HuH-7.5 (cell line): ENCODE measurements around the gene MACROD2.
"Not testable (repeated sequence)": the region's sequence is repeated elsewhere in the genome, so short reads cannot be mapped to it uniquely, and the experiment has no call there.

Experiments
- DNase-seq: peaks from one replicate; pipeline ENCODE4 v3.0.0; 2011; ENCODE audit warnings: low spot score

The MACROD2 gene

DNA sequence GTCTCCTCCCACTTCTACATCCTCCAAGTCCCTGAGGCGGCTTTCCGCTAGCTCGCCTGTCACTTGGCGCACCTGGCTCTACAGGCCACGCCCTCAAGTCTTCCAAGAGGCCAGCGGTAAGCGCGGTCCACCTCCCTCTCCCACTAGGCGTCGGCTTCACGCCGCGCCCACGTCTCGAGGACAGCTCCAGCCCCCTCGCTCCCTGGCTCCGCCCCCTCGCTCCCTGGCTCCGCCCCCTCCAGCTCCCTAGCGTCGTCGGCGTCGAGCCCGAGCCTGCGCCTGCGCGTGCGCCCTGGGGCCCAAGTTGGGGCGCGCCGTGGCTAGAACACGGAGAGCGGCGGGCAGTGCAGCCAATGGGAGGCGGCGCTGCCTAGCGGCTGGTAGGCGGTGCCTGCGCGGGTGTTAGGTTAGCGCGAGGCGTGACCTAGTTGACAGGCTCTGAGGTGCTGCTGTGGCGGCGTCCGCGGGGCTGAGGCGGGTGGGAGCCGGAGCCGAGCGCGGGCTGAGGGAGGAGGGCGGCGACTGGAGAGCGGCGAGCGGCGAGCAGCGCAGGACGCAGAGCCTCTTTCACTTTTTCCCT, at the start of gene MACROD2:
Gene MACROD2, plus strand, starts transcription at position 431 of the 580 bp plus-strand sequence.
- peak; percentile 92 for DNase-seq

- no peak for DNase-seq
Measured at GRCh38 chr20:13947719-13948118, 47.6 kb upstream of the MACROD2 start.

GRCh38 chr20:13953227-13953626, 42.1 kb upstream of the MACROD2 start:
- no peak for DNase-seq

GRCh38 chr20:13960119-13960518, 35.2 kb upstream of the MACROD2 start:
- DNase-seq: no peak

DNA sequence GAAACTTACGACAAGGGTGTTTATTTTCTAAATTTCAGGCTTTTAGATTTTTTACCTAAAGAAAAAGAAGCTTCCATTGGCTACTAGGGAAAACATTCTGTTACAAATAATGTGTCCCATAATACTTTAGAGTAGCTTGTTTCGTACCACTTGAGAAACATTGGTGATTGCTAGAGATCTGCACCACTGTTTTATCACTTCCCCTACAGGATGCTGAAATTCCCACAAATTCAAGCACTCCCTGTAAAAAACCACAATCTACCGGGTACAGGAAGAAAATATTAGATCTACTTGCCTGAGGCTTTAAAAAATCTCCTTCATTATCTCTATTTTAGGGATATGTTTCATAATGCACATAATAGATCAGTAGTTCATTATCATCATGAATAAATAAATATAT, 34.8 kb upstream of the MACROD2 start:
- no peak for DNase-seq

GRCh38 chr20:13984211-13984610, 11.1 kb upstream of the MACROD2 start:
- DNase-seq: no peak

DNA sequence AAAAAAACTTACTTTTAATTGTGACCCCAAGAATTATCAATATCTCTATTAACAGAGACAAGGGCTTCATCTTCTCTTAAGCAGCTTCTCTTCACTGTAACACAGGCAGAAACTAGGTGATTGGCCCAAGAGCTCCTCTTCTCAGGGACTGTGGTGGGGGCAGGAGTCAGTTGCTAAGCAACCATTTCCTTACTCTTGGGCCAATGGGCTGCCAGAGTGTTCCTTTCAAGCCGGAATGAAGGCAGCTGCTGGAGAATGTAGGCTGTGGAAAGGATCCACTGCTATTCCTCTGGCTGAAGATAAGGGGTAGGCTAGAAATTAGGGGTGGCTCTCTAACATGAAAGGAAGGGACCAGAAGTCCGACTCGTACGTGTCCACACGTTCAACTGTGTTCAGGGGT, 4.9 kb upstream of the MACROD2 start, which contains the start of gene SEL1L2:
Gene SEL1L2, minus strand, starts transcription at position 150 of the 400 bp plus-strand sequence. Its CDS starts 80 bp downstream, at position 70.
- DNase-seq: no peak

DNA sequence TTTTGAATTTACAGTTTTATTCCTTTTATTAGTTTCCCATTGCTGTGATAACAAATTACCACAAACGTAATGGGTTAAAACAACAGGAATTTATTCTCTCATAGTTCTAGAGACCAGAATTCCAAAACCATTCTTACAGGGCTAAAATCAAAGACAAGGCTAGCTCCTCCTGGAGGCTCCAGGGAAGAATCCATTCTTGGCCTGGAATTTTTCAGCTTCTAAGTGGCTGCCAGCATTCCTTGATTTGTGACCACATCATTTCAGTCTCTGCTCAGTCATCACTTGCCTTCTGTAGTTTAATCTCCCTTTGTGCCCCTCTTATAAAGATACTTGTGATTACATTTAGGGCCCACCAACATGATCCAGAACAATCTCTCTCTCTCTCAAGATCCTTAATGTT, 4.0 kb upstream of the MACROD2 start:
- no peak for DNase-seq

- not testable (repeated sequence) for DNase-seq
Measured at GRCh38 chr20:13991955-13992354, 3.4 kb upstream of the MACROD2 start.

DNA sequence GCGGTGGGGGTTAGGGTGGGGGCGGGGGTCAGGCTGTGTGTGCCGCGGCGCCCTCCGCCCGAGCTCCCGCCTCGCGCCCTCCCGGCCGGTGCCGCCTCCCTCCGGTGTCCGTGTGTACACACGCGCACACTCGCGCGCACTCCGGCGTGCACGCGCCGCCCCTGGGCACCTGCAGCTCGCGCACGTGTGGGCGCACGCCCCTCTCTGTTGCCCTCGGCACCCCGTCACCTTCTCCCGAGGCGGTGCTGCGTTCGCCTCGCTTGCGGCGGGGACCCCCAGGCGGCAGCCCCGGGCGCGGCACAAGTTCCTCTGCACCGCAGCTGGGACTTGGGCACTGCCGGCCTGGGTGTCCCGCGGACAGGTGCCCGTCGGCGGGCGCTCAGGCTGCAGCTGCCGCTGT, 525 bp downstream of the MACROD2 start:
- DNase-seq: peak; percentile 65

DNA sequence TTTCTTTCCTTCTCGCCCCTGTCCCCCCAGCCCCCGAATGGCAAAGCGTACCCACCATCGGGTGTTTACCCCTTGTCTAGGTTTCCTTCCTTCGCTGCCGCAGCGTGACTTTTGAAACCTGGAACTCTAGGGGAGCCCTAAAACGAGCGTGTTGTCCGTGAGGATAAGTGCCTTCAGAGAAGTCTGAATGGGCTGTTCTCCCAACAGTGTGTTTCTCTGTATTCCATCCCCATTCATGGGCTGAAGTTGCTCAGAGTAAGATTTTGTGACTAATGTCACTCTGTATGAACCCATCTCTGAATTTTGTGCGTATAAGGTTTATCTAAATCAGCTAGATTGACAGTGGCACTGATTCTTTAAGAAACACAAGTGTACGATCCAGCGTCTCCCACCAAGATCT, 949 bp downstream of the MACROD2 start:
- DNase-seq: peak; percentile 43

DNA sequence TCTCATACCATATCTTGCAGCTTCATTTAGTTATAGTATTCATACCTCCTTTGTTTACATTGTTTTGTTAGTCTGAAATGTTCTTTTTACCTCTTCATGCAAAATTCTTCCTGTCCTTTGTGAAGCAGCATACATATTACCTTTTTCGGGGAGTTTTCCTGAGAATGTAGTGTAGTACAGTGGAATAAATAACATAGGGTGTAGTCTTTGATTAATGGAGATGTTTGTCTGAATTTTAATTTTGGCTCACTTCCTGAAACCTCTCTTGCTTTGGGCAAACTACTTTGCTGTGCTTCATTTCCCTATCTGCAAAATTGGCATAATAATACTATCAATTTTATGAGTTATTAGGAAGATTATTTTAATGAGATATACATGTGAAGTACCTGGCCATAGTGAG, 5.6 kb downstream of the MACROD2 start:
- no peak for DNase-seq

DNA sequence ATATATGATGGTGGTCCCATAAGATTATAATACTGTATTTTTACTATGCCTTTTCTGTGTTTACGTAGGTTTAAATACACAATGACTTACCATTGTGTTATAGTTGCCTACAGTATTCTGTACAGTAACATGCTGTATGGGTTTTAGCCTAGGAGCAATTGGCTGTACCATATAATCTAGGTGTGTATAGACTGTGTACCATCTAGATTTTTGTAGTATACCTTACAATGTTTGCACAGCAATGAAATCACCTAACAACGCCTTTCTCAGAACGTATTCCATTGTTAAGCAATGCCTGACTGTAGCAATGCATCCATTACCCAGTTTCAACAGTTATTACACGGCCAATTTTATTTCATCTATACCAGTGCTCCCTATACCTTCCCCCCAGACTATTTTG, 10.7 kb downstream of the MACROD2 start:
- DNase-seq: no peak

GRCh38 chr20:14009208-14009607, 13.9 kb downstream of the MACROD2 start:
- DNase-seq: no peak

DNA sequence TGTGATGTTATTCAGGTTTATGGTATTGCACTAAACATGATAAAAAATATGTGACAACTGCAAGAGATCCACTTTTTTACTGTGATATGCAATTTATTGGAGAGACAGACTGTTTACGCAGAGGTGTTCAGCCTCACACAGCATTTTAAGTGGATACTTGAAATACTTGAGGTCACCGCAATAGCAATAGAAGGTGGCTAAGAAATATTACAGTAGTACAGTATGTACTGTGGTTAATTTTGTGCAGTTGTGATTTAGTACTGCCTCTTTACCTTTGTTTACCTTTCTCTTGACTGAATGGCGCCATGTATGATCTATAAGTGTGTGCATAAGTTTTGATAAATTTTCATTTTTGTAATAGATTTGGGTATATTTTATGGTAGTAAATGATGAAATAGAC, 17.4 kb downstream of the MACROD2 start:
- DNase-seq: no peak

DNA sequence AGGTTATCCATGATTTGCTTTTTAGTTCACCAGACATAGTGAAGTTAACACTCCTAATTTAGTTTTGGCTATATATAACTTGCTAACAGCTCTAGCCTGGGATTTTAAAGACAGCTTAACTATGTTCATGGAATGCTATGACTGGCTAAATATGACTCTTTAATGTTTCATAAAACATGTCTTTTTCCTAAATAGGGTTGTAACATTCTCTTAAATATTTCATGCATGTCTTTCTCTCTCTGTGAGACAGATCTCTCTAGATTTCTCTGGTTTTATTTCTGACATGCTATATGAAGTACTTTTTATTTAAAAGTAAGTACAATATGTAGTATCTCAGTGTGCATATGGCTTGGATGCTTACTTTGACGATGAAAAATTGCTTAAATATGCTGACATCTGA, 35.7 kb downstream of the MACROD2 start:
- no peak for DNase-seq

GRCh38 chr20:14033310-14033709, 38.0 kb downstream of the MACROD2 start:
- no peak for DNase-seq

DNA sequence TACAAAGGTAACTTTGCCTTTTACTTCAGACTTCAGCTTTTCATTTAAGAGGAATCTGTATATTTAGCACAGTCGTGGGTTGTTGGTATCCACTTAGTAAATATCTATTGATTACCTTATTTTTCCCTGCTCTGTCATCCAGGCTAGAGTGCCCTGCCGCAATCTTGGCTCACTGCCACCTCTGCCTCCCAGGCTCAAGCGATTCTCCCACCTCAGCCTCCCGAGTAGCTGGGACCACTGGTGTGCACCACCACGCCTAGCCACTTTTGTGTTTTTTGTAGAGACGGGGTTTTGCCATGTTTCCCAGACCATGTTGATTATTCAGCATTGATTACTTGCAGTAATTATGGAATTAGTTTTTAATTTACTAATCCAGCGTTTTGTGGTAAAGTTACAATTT, 41.3 kb downstream of the MACROD2 start:
- no peak for DNase-seq

GRCh38 chr20:14044712-14045276, 49.5 kb downstream of the MACROD2 start:
- DNase-seq: not testable (repeated sequence)

DNA sequence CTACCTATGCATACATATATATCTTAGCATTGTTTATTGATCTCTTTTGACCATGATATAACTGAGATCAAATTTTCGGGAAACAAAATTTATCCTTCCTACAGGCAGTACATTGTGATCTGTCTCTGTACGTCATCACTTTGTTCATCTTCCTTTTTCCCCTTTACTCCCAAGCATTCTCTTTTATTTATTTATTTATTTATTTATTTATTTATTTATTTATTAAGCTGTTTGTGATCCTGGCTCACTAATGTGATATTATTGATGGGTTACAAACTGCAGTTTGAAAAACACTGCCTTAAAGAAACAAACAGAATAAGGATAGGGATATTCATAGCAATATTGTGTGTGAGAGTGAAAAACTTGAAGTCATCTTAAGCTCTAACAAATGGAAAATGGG, 51.2 kb downstream of the MACROD2 start:
- no peak for DNase-seq

- DNase-seq: no peak
Measured at GRCh38 chr20:14049111-14049510, 53.8 kb downstream of the MACROD2 start.

GRCh38 chr20:14051454-14051853, 56.1 kb downstream of the MACROD2 start:
- no peak for DNase-seq

DNA sequence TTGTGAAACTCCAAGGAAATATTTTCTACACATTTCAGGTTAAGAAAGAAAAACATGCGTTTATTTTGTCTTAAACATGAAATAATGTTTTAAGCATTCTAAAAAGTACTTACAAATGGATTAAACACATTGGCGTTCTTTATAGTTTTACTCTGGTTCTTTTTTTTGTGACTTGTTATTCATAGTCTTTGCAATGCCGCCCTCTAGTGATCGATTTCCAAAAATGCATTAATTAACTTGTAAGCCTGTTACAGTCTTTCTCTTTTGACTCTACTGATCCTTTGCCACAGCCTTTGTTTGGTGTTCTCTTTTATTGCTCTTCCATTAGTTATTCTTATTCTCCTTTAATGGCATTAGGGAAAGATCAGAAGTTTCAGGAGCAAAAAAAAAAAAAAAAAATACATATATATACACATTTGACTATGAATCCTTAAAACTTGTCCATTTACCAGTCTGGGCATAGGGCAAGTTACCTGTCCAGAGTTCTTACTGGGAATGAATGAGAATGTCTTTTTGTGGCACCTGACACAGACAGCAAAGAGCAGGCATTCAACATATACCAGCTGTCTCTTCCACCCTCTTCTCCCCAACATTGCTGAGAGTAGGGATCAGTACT, 59.9 kb downstream of the MACROD2 start:
- peak; percentile 15 for DNase-seq

DNA sequence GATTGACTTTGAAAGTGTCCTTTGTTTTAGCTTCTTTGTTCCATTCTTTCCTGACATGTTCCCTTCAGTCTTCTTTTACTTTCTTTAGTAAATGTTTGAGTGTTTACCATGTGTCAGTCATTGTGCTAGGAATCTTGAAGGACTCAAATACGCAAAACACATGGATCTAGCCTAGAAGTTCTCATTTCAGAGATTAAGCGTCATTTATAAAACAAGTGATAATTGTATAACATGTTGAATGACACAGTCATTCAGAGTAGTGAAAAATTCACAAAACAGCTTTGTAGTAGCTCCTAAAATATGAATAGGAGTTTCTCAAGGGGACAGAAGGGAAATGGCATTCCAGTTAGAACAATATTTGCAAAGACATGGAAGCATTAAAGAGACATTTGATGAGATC, 66.9 kb downstream of the MACROD2 start:
- DNase-seq: no peak
